NCI-H69 (cell line): ENCODE results near the gene LGMN.
"Not testable (repeated sequence)": the region's sequence is repeated elsewhere in the genome, so short reads cannot be mapped to it uniquely, and the experiment has no call there.

ENCODE experiments used
- DNase-seq: peaks from one replicate; lab custom pipeline; 2025; lab: John Stamatoyannopoulos, UW

LGMN gene

DNA sequence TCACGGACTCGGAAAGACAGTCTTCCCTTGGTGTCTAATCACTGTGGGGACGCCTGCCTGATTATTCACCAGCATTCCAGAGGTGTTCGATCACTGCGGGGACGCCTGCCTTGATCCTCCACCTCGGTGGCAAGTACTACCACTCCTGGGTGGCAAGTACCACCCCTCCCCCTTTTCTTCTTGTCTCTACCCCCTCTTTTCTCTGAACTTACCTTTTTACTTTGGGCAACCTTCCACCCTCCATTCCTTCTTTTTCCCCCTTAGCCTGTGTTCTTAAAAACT lies 12.0 kb upstream of the LGMN start:
- no peak for DNase-seq

- DNase-seq: no peak
Observed at GRCh38 chr14:92759679-92760523, 11.5 kb upstream of the LGMN start.

- peak; percentile 87 for DNase-seq
Observed at GRCh38 chr14:92759300-92759678, 10.9 kb upstream of the LGMN start.

- no peak for DNase-seq
Observed at GRCh38 chr14:92756446-92756845, 8.0 kb upstream of the LGMN start.

DNA sequence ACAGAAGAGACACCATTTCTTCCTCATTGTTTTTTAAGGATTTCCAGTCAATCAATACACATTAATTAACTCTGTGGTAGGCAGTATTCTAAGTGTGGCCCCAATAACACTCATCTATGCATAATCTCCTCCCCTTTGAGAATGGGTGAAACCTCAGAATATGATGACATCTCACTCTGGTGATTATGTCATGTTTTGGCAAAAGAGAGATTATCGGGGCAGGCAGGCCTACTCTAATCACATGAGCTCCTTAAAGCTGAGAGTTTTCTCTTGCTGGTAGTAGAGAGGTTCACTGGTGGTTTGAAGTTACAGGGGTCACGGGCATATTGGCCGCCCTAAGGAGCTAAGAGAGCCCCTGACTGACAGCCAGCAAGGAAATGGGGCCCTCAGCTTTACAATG lies 7.1 kb upstream of the LGMN start:
- no peak for DNase-seq

DNA sequence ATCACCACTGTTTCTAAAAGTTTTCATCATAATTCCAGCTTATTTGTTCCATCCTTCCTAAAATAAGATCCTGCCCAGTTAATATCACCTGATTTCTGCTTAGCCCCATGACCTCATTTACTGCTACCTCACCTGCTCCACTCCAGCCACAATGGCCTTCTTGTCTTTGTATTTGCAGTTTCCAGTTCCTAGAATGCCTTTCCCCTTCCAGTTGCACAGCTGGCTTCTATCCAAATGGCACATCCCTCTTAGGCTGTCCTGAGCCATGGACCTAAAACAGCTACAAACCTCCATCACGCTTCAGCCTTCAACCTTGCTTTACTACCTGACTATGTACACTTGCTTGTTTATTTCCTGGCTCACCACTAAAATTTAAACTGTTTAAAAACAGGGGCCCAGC lies 6.5 kb upstream of the LGMN start:
- DNase-seq: peak; percentile 69

GRCh38 chr14:92753250-92753649 lies 4.8 kb upstream of the LGMN start:
- no peak for DNase-seq

GRCh38 chr14:92751819-92752218 lies 3.4 kb upstream of the LGMN start:
- no peak for DNase-seq

DNA sequence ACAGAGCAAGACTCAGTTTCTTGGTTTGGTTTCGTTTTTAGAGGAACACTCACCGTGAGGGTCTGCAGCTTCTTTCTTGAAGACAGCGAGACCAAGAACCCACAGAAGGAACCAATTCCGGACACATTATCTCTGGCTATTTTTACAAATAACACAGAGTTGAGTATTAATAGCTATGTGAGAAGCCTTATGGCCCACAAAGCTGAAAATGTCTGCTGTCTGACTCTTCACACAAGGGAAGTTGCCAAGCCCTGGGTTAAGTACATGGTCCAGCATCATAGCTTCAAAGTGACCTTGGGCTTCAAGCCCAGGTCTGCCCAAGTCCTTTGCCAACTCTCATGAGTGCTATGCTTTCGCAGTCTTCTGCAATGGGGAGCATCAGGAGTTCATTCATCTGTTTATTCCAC lies 2.6 kb upstream of the LGMN start:
- no peak for DNase-seq

GRCh38 chr14:92750222-92750728 lies 1.8 kb upstream of the LGMN start:
- DNase-seq: not testable (repeated sequence)

DNA sequence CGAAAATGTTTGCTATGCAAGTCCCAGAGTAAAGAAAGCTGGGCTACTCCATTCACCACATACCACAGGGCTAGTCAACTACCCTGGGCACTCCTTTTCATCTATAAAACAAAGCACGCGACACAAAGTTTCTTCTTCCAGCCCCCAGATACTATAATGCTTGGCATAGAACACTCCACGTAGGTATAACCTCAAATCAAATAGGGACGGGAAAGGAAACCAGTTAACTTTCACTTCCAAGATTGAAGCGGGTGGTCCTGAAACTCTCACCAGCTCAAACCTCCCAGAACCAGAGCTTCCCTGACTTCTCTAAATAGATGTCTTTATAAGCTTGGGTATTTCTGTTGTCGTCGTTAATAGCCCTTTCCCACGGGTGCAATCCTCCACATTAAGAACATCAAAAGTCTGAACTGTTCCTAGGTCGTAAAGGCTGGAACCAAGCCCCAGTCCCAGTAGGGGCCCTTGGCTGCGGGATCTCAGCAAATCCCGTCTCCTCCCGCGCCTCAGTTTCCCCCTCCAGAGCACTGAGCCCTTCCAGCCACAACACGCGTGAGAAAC lies 647 bp downstream of the LGMN start:
- peak; percentile 56 for DNase-seq

- DNase-seq: no peak
Observed at GRCh38 chr14:92744198-92744597, 4.2 kb downstream of the LGMN start.

GRCh38 chr14:92740440-92740839 lies 8.0 kb downstream of the LGMN start:
- no peak for DNase-seq

DNA sequence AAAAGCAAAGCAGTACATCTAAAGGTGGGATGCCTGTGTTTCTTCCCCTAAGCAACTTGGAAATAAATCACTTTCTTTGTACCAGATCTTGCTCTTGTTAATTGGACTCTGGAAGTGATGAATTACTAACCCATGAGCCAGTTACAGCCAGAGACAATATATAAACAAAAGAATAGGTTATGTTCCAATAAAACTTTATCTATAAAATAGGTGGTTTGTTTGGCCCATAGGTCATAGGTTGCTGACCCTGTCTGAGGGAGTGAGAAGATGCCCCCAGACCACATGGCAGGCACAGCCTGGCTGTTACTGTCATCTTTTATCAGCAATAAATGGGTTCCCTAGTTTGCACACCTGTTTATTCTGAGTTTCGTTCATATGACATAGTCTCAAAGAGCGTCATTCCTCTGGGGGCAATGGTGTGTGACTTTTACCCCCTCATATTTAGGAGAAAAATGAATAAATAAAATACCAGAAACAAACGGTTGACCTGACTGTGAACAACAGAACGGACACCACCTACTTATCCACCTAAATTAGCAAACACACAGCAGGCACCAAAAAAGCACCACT lies 10.7 kb downstream of the LGMN start:
- no peak for DNase-seq

GRCh38 chr14:92737206-92737605 lies 11.2 kb downstream of the LGMN start:
- DNase-seq: no peak

GRCh38 chr14:92735344-92735743 lies 13.1 kb downstream of the LGMN start:
- no peak for DNase-seq

DNA sequence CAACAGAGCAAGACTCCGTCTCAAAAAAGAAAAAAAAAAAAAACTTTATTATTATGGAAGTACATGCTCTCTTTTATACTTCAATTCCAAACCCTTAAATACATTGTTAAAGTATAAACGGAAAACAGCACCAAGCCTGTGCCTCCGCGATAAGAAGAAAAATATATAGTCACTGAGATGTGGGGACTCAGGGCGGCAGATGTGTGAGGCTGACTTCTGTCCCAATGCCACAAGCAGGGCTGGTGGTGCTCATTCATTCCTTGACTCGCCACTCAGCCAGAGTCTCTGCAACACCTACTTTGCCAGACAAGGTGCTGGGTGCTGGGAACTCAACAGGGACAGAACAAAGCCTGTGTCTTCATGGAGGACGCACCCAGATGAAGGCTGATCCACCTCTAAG lies 13.8 kb downstream of the LGMN start:
- DNase-seq: no peak

DNA sequence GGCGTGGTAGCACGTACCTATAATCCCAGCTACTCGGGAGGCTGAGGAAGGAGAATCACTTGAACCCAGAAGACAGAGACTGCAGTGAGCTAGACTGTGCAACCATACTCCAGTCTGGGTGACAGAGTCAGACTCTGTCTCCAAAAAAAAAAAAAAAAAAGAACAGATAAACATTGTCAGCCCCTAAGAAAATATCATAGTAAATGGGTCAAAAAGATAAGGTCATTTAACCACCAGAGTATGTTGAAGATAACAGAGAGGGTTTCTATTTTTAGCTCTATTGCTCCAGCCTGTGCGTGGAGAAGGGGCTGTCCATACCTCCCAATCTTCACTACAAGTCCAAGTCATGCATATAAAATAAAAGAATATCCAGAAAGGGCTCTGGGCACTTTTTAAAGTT lies 15.4 kb downstream of the LGMN start:
- DNase-seq: no peak

DNA sequence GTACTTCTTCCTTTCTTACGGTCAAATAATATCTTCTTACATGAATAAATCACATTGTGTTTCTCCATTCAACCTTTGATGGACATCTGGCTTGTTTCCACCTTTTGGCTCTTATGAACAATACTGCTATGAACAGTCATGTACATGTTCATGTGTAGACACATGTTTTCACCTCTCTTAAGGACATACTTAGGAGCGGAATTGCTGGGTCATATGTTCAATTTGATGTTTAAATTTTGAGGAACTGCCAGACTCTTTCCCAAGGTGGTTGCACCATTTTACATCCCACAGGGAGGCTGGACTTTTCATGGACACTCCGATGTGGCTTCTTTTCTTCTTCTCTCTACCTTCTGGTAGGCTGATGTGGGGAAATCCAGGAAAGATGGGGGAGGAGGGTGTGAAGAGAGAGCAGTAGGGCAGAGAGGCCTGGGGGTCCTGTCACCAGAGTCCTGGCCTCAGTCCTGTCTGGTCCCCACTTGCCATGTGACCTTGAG lies 16.8 kb downstream of the LGMN start:
- DNase-seq: no peak

DNA sequence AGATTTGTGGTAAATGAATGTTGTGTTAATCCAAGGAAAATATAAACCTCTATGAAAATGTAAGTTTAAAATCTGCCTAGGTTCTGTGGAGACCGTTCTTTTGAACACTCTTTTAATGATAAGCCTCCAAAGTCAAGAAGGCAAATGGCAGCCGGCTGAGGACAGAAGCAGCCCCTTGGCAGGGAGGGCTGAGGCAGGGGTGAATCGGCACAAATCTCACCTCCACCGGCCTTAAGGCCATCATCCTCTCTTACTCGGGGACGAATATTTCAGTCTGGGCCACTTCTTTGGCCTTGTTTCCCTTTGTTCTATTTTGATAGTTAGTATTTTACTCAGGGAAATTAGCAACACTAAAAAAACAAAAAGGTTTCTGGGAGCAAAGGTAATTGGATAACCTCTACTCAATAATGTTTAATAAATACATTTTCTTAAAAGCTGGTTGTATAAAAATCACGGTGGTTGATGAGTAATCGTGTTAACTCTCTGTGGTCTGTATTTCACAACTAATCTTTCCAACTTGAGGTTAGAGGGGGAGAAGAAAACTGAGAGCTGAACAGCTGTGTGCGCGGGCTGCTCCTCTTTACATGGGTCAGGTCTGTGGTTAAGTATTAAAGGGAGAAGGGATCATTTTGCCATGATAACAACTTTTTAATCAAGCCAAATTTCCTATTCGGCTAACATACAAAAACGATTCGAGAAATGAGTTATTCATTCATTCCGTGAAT lies 18.6 kb downstream of the LGMN start:
- DNase-seq: no peak

- DNase-seq: peak; percentile 68
Observed at GRCh38 chr14:92728759-92729364, 19.6 kb downstream of the LGMN start.

GRCh38 chr14:92726933-92727262 lies 21.5 kb downstream of the LGMN start:
- no peak for DNase-seq
